Renal pelvis (tissue), 4 donors: ENCODE measurements around the gene NAP1L1. TPM values are rescaled to one million over a fixed set of nuclear protein-coding genes. Genes with fewer than 3 reads are reported as not detected.

Source experiments
- DNase-seq: peaks from one replicate; pipeline ENCODE4 v3.0.0-alpha.2; 2013
- polyA plus RNA-seq, 3 donors: library from polyadenylated mRNA; unstranded; fragments of 120-200 nt; gene quantifications; one replicate each; pipeline ENCODE4 v1.2.1, GENCODE V29; 2013; ENCODE audit not compliant: insufficient read length in 3 of 3

NAP1L1 gene
- polyA plus RNA-seq, 3 donors = 759 to 890 (median 810) TPM

GRCh38 chr12:76047060-76047459 lies 37.4 kb downstream of the NAP1L1 start:
- DNase-seq = no peak

DNA sequence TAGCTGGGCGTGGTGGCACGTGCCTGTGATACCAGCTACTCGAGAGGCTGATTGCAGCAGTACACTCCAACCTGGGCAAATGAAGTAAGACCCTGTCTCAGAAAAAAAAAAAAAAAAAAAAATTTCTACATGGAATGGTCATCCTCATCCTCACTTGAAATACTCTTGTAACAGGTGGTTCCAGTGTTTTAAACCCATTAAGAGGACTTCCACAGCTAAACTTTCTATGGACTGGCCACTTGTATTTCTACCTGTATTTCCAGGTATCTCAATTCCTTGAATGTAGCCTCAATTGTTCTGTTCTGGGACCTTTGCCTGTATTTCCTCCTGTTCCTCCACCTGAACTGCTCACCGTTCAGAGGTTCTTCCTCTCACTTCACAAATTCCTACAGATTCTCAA lies 41.1 kb downstream of the NAP1L1 start:
- no peak for DNase-seq

DNA sequence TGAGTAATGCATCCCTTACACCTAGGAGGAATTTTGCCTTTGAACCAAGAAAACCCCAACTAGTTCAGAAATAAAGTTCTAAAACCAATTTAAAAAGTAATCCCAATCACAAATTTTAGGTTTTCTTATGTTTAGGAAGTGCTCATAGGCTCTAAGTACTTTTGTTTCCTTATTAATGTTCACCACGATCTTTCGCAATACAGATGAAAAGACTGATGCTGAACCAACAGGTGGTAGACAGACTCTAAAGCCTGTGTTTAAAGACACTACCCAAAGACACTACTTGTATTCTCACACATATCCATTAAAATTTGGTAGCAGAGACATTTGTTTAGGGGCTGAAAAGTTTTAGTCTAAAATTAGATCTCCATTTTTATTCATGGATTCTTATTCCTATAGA lies 42.3 kb downstream of the NAP1L1 start:
- DNase-seq = no peak

GRCh38 chr12:76041406-76041805 lies 43.1 kb downstream of the NAP1L1 start:
- no peak for DNase-seq

- no peak for DNase-seq
Measured at GRCh38 chr12:76040461-76040860, 44.0 kb downstream of the NAP1L1 start.

GRCh38 chr12:76038176-76038575 lies 46.3 kb downstream of the NAP1L1 start:
- no peak for DNase-seq

GRCh38 chr12:76037130-76038103 lies 47.1 kb downstream of the NAP1L1 start:
- peak; percentile 74 for DNase-seq

DNA sequence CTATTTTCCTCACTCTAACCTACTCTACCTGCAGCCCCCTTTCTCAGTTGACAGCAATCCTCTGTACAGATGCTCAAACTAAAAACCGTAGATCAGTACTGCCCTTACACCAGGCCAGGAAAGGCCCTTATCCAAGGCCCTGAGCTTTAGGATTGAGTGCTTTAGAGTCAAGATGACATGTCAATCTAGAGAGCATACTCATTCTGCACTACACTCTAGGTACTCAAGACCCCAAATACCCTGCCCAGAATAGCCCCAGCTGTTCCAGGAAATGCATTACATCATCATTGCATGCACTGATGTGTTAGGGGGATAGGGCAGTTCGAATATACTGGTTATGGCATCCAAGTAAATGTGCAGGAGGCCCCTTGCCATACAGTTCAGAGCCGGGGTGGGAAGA lies 49.4 kb downstream of the NAP1L1 start:
- no peak for DNase-seq

GRCh38 chr12:76033081-76034011 lies 51.1 kb downstream of the NAP1L1 start:
- DNase-seq = no peak

GRCh38 chr12:76032043-76032981 lies 52.2 kb downstream of the NAP1L1 start:
- DNase-seq = peak; percentile 57

DNA sequence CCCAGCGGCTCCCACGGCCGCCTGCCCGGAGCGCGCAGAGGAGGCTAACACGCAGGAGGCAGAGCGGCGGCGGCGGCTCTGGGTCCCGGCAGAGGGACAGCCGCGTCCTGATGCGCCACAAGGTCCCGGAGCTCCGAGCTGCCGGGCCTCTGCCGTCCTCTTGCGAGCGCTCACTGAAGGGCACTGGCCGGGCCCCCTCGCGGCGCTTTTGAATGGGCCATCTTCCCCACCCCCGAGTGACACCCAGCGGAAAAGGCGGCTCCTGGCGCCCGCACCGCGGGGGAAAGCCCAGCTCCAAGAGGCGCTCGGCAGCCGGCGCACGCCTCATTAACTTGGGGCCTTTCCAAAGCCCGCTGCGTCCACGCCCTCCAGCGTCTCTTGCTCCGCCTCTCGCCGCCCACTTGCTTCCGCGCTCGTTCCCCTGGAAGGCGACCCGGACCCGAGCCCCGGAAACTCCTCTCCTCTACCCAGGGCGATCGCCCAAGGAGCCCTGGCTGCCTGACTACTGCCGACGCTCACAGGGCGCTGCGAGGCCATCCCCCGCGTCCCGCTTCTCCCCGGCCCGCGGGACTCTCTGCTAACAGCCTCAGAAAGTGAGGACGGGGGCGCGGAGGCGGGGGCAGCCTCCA lies 53.0 kb downstream of the NAP1L1 start, which contains the start of gene PHLDA1:
TSS of gene PHLDA1 (minus strand) at position 363 of the 629 bp plus-strand sequence.
- DNase-seq = peak; percentile 97

DNA sequence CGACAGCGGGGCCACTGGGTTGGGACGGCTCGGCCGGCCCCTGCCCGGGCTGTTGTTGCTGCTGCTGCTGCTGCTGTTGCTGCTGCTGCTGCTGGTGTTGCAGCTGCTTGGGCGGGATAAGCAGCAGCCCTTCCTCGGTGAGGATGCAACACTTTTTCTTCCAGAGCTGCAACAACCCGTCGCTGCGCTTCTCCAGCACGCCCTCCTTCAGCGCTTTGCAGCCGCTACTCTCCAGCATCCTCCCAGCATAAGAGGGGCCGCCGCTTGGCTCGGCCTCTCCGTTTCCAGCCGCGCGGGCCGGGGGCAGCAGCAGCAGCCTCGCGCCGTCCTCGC lies 53.4 kb downstream of the NAP1L1 start:
- DNase-seq = no peak

DNA sequence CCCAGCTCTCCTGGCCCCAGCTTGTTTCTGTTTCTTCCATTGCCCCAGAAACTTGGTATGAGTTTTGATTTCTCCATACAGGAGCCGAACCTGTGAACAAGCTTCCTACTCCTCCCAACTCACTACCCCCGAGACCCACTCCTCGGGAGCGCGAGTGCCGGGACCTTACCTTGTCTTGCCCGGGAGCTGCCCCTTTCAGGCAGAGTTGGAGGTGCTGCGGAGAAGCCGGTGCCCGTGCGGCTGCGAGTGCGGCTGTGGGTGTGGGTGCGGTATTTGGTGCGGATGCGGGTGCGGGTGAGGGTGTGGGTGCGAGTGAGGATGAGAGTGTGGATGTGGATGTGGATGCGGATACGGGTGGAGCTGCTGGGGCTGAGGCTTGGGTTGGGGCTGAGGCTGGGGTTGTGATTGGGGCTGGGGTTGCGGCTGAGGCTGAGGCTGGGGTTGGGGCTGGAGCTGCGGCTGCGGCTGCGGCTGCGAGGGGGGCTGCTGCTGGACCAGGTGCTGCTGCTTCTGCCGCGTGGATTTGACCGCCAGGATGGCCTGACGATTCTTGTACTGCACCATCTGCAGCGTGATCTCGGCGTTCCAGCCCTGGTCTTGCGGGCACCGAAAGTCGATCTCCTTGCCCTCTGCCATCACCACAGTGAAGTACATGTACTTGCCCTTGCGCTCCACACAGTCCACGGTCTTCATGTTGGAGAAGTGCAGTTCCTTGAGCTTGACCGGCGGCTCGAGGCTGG lies 54.0 kb downstream of the NAP1L1 start:
- DNase-seq = no peak

DNA sequence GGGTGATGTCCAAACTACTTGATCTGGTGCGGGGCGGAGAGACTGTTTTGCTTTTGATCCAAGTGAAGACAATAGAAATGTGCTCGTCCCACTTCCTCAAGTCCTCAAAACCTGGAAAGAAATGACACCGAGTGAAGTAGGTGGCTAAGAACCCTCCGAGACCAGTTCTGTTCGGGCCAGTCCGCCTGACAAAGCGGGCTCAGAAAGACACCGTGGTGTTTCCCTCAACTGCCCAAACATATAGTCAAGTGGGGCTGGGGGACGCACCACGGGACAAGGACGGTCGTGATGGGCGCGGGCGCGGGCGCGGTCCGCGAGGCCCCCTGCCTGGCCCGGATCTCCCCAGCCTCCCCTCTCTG lies 54.5 kb downstream of the NAP1L1 start:
- DNase-seq = no peak

DNA sequence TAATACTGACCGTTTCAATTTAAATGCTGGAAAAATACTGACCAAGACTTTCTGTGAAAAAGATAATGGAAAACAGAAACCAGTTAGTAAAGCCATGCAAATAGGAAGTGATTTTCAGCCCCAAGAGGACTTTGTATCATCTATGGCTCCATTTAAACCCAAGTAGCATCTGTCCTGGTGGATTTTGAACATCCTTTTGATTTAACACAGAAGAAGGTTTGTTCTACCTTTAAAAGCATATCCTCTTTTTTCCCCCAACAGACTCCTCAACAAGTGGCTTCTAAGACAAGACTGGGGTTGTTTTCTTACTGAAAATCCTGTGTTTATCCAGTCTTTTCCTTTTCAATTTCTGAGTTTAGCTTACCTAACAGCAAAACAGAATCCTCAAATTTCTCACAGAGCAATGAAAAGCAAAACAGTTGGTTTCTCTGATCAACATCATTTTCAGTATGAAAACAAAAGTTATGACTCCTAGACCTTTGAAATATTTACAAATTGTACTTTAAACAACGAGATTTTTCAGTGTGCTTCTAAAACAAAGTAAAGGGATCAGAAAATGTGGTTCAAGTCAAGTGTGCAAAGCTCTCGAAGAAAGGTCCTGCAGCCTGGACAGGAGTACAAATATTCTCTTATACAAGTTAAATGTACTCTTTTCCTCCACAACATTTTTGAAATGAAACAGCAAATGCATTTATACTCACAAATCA lies 55.8 kb downstream of the NAP1L1 start:
- DNase-seq = no peak

DNA sequence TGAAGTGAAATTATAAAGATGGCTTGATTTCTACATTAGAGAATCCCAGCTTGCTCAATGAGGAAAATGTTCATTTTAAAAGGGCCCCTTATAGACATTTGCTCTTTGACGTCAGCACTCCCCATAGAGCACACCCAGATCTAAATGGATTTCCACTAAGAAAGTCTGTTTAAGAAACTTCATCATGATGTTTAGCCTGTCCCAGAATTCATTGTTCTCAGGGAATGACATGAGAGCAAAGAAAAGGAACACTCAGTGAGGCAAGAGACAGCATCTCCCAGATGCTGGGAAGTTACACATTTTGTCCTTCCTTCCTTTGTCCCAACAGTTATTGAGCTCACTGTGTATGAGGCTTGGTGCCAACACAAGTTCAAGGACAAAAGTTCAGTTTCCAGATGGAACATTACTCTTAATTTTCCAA lies 57.8 kb downstream of the NAP1L1 start:
- no peak for DNase-seq

DNA sequence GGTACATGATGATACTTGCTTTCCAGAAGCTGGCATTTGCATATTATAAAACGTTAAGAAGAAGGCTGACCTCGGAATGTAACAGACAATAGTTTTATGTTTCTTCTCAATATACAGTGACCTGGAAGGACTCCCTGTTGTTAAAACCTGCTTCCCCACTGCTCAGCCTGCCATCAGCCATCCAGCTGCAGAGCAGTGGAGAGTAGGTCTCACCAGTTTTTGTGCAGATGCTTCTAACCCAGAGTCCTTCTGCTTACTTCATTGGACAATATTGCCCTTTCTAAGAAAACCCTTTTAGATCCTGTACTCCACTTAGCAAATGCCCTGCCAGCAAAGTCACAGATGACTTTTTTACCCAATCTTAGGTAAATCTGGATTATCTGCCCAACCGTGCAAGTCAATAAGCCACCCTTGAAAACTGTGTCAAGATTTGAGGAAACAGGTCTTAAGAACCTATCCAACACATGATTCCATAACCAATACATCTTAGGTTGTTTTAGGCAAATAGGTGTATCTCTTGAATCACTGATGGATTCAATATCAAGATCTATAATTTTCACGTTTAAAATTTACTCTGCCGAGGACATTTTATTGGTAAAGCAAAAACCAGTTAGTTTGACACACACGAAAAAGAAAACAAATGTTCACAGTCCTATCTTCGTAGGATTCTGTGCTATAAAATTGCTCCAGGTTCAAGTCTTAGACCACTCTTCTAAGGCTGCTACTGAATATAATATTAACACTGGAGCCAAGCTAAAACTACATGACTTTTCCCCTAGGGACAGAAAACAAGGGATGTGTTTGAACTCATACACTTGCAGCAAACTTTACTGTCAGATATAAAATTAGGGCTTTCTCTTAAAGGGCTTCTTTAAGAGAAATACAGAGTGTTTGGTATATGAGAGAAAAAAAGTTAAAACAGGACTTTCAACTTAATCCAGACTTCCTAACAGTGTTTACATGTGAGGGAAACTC lies 58.6 kb downstream of the NAP1L1 start:
- DNase-seq = no peak

DNA sequence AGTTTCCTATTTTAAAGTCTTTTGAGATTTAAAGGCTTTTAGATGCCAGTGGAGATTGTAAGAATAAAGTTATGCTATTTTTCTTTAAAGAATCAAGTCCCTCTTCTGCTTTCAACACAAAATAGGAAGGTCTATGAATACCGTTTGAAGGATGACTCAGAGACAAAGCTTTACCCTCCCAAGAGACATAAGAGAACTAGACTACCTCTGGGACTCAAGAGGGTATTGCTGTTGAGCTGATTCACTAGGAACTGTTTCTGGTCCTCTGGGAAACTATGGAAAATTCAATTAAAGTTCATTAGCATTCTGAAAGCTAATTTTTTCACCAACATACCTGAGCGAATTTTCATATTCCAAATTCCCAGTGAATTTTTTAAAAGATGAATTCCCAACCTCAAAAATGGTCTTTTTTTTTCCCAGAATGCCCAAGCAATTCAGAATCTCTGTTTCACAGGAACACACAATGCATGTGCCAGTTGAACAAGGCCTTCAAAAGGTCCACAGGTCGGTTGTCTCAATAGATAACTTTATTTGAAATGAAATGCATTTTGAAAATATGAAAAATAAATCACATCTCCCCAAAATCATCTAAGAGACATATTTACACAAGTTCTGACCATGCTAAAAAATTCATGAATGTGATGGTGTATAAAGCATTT lies 59.4 kb downstream of the NAP1L1 start:
- no peak for DNase-seq
